MM.1S (cell line): ENCODE results near the gene PIGH.

Experiments used
- DNase-seq: peaks from one replicate; pipeline ENCODE4 v3.0.0-alpha.2; 2015
- H2AFZ ChIP-seq: fragments of 300-600 bp; sonication (generic); 2 replicates; pipeline ENCODE4 v1.6.0; 2016; ENCODE audit warnings: antibody characterized with exemption, low read length
- H3F3A ChIP-seq: fragments of 300-600 bp; sonication (generic); 2 replicates; pipeline ENCODE4 v1.6.1; 2016; ENCODE audit warnings: mild to moderate bottlenecking, antibody characterized with exemption, low read length, moderate library complexity, mixed read lengths; ENCODE audit not compliant: insufficient read depth
- H3K27ac ChIP-seq: fragments of 300-600 bp; sonication (generic); 2 replicates; pipeline ENCODE4 v1.5.1; 2016; ENCODE audit warnings: mild to moderate bottlenecking, low read length
- H3K27me3 ChIP-seq: fragments of 300-600 bp; sonication (generic); replicated peaks from 2 replicates; pipeline ENCODE4 v1.6.0; 2016; ENCODE audit warnings: low read length; ENCODE audit not compliant: insufficient read depth
- H3K36me3 ChIP-seq: fragments of 300-600 bp; sonication (generic); replicated peaks from 2 replicates; pipeline ENCODE4 v1.6.1; 2016; ENCODE audit warnings: mild to moderate bottlenecking, low read length, mixed read lengths; ENCODE audit not compliant: insufficient read depth
- H3K4me1 ChIP-seq: fragments of 300-600 bp; sonication (generic); 2 replicates; pipeline ENCODE4 v1.6.1; 2016; ENCODE audit warnings: low read length, mixed read lengths
- H3K4me2 ChIP-seq: fragments of 300-600 bp; sonication (generic); 2 replicates; pipeline ENCODE4 v1.6.0; 2016; ENCODE audit warnings: low read depth, low read length
- H3K4me3 ChIP-seq: fragments of 300-600 bp; sonication (generic); 2 replicates; pipeline ENCODE4 v1.5.1; 2016; ENCODE audit warnings: low read length, mixed read lengths
- H3K79me2 ChIP-seq: fragments of 300-600 bp; sonication (generic); 2 replicates; pipeline ENCODE4 v1.6.1; 2016; ENCODE audit warnings: mixed run types, low read length, mixed read lengths
- H3K9ac ChIP-seq: fragments of 300-600 bp; sonication (generic); 2 replicates; pipeline ENCODE4 v1.6.1; 2016; ENCODE audit warnings: low read length, mixed read lengths
- H3K9me2 ChIP-seq: fragments of 300-600 bp; sonication (generic); replicated peaks from 2 replicates; pipeline ENCODE4 v1.6.1; 2016; ENCODE audit warnings: mild to moderate bottlenecking, low read length, mixed read lengths; ENCODE audit not compliant: insufficient read depth
- H3K9me3 ChIP-seq: fragments of 300-600 bp; sonication (generic); replicated peaks from 2 replicates; pipeline ENCODE4 v1.6.1; 2016; ENCODE audit warnings: mild to moderate bottlenecking, low read length, mixed read lengths; ENCODE audit not compliant: insufficient read depth
- H4K20me1 ChIP-seq: fragments of 300-600 bp; sonication (generic); 2 replicates; pipeline ENCODE4 v1.6.1; 2016; ENCODE audit warnings: mild to moderate bottlenecking, low read length, moderate library complexity, mixed read lengths; ENCODE audit not compliant: insufficient read depth
- EZH2 ChIP-seq: fragments of 300-600 bp; sonication (generic); optimal IDR thresholded peaks from 2 replicates; pipeline ENCODE3; 2017; ENCODE audit warnings: low read depth, mild to moderate bottlenecking, antibody characterized with exemption, low read length, mixed read lengths
- EZH2phosphoT487 ChIP-seq: fragments of 300-600 bp; sonication (generic); IDR thresholded peaks from 2 replicates; pipeline ENCODE4 v1.6.1; 2018; ENCODE audit warnings: antibody characterized with exemption, low read length
- TF ChIP-seq, protein P1 (sequence below): fragments of 300-600 bp; sonication (generic); IDR thresholded peaks from 2 replicates; pipeline ENCODE4 v1.5.1; 2016; ENCODE audit warnings: antibody characterized with exemption, low read length, mixed read lengths

PIGH gene

DNA sequence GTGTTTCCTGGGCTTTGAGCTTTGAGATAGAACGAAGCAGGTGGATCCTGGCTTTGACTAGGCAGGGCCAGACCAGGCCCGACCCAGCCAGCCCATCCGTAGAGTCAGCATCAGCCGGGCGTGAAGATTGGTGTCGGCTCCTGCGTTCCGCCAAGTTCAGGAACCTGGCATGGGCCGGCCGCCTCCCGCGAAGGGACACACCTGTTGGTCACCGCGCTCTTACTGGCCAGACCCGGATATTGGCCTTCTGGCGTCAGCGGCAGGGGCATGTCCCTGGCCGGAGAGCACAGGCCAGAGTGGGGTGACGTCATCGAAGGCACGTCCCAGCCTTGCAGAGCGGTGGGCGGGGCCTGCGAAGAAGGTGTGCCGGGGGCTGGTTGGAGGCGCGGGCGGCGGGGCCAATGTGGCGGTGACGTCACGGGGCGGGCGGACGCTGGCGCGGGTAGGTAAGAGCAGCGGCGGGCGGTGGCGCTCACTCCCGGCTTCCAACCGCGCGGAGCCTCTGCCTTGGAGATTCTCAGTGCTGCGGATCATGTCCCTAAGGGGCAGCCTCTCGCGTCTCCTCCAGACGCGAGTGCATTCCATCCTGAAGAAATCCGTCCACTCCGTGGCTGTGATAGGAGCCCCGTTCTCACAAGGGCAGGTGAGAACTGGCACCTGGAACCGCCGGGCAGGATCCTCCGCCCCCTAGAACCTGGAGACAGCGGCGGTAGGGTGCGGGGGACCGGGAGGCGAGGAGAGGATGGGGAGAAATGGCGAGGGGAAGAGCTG is 19.6 kb upstream of the PIGH start, which contains the start of gene ARG2:
Gene ARG2 (plus strand): TSS at position 475 of the 771 bp plus-strand sequence. CDS start 58 bp downstream, at position 533.
- peak within 1 kb of the TSS; percentile 83 for H3K4me2 ChIP-seq
- H3K9me2 ChIP-seq = no peaks in the 10 kb centered on the region
- H3K4me3 ChIP-seq = peak within 1 kb of the TSS; percentile 72
- H3K79me2 ChIP-seq = no peaks in the 10 kb centered on the region
- no peaks in the 10 kb centered on the region for H4K20me1 ChIP-seq
- H3F3A ChIP-seq = peaks cover 9% of the 10 kb centered on the region
- DNase-seq = peak; percentile 88
- peak within 1 kb of the TSS; percentile 67 for H3K9ac ChIP-seq
- no peaks in the 10 kb centered on the region for H3K36me3 ChIP-seq
- H3K4me1 ChIP-seq = 0 out of 2 replicates have a peak, but pooled peaks cover 2% of the 10 kb centered on the region
- no peaks in the 10 kb centered on the region for H3K9me3 ChIP-seq
- peak within 1 kb of the TSS; percentile 78 for H2AFZ ChIP-seq
- H3K27me3 ChIP-seq = no peaks in the 10 kb centered on the region
- peak within 1 kb of the TSS; percentile 58; the same call in 1 of the 2 replicates for H3K27ac ChIP-seq
- TF ChIP-seq, protein P1, sequence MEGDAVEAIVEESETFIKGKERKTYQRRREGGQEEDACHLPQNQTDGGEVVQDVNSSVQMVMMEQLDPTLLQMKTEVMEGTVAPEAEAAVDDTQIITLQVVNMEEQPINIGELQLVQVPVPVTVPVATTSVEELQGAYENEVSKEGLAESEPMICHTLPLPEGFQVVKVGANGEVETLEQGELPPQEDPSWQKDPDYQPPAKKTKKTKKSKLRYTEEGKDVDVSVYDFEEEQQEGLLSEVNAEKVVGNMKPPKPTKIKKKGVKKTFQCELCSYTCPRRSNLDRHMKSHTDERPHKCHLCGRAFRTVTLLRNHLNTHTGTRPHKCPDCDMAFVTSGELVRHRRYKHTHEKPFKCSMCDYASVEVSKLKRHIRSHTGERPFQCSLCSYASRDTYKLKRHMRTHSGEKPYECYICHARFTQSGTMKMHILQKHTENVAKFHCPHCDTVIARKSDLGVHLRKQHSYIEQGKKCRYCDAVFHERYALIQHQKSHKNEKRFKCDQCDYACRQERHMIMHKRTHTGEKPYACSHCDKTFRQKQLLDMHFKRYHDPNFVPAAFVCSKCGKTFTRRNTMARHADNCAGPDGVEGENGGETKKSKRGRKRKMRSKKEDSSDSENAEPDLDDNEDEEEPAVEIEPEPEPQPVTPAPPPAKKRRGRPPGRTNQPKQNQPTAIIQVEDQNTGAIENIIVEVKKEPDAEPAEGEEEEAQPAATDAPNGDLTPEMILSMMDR = 0 out of 2 replicates have a peak, but pooled peaks have one; percentile 5
- TF ChIP-seq EZH2phosphoT487 = no peak

DNA sequence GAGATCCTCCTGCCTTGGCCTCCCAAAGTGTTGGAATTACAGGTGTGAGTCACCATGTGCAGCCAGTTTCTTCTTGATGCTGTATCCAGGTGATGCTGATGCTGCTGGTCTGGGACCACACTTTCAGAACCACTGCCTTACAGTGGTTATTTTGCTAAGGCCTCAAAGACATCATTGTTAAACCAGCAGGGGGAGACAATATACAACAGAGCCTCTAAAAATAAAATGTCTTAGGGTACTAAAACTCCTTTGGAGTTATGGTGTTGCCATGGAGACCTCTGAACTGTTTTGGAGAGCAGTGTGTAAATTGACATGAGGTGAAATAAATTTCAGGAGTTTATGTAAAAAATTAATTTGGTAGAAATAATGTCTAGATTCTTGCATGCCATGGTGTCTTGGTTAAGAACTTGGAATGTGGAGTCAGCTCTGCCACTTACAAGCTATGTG is 18.6 kb upstream of the PIGH start:
- Histone ChIP-seq H2AFZ (no peak overlapping the region), H3K9me2 (no peaks in the 10 kb centered on the region), H3K9me3 (no peaks in the 10 kb centered on the region), H3K4me2 (peak overlapping the region; percentile 83; the same call in 1 of the 2 replicates), H3K4me3 (no peak overlapping the region), H3K27ac (peak overlapping the region; percentile 58; the same call in 1 of the 2 replicates), H3F3A (peaks cover 9% of the 10 kb centered on the region), H3K9ac (no peak overlapping the region), H3K36me3 (no peaks in the 10 kb centered on the region), H4K20me1 (no peaks in the 10 kb centered on the region), H3K27me3 (no peaks in the 10 kb centered on the region), H3K4me1 (0 out of 2 replicates have a peak, but pooled peaks cover 2% of the 10 kb centered on the region), H3K79me2 (no peaks in the 10 kb centered on the region)
- DNase-seq = peak; percentile 56
- TF ChIP-seq, protein P1 = peak; percentile 48
- TF ChIP-seq EZH2phosphoT487 = no peak

DNA sequence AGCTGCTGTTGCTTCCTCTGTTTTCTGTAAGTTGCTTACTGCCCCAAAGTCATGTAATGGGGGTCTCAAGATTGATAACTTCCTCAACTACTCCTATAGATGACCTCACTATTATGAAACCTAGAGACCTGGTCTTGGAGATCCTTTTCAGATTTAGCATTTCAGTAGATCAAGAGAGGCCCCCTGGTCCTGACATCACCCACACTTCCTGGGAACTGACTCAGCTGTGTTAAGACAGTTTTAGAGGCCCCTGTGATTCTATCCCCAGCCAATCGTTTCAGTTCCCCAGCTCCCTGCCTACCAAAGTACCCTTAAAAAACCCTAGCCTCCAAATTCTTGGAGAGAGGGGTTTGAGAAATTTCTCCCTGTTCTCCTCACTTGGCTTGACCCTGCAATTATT is 10.4 kb upstream of the PIGH start:
- H3K4me3 ChIP-seq = no peak overlapping the region
- no peaks in the 10 kb centered on the region for H3K36me3 ChIP-seq
- H3K79me2 ChIP-seq = no peaks in the 10 kb centered on the region
- no peaks in the 10 kb centered on the region for H3F3A ChIP-seq
- no peak overlapping the region for H3K4me2 ChIP-seq
- H2AFZ ChIP-seq = no peak overlapping the region
- no peaks in the 10 kb centered on the region for H3K27me3 ChIP-seq
- no peak for DNase-seq
- H3K27ac ChIP-seq = no peak overlapping the region
- no peaks in the 10 kb centered on the region for H3K9me3 ChIP-seq
- no peak overlapping the region for H3K9ac ChIP-seq
- no peaks in the 10 kb centered on the region for H4K20me1 ChIP-seq
- TF ChIP-seq EZH2phosphoT487 = no peak
- no peaks in the 10 kb centered on the region for H3K9me2 ChIP-seq
- H3K4me1 ChIP-seq = no peaks in the 10 kb centered on the region

DNA sequence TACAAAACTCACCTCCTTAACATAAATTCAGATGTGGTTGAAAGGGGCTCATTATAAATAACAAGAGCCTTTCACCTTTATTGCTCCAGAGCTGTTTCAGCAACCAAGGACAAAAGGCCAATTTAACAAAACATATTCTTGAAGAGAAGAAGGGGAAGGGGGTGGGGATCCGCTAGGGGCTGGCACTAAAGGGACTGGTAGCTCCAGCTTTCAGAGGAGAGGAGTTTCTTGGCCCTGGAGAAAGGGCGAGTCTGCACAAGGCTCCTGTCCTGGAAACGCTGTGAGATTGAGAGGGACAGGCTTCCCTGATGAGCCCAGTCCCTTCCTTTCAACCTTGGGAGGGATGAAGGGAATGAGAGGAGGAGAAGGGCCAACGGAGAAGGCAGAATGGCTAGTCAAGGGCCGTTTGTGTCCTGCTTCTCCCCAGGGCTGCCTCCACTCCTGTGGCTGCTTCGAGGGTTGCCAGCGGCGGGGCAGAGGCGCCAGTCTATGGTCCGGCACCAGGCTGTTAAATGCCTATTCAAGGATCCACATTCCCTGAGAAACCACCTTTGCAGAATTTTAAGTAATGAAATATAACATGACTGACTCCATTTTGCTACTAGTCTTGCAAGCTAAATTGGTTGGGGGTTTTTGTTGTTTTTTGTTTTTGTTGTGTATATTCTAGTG is 9.7 kb upstream of the PIGH start:
- no peak for TF ChIP-seq EZH2phosphoT487
- TF ChIP-seq, protein P1 = no peak
- no peak for TF ChIP-seq EZH2
- H3K9me3 ChIP-seq = no peaks in the 10 kb centered on the region
- no peaks in the 10 kb centered on the region for H3K9me2 ChIP-seq
- no peaks in the 10 kb centered on the region for H3F3A ChIP-seq
- DNase-seq = no peak
- H3K27me3 ChIP-seq = no peaks in the 10 kb centered on the region
- no peak overlapping the region for H3K4me2 ChIP-seq
- no peak overlapping the region for H2AFZ ChIP-seq
- H3K9ac ChIP-seq = no peak overlapping the region
- no peaks in the 10 kb centered on the region for H4K20me1 ChIP-seq
- no peaks in the 10 kb centered on the region for H3K36me3 ChIP-seq
- H3K27ac ChIP-seq = no peak overlapping the region
- no peak overlapping the region for H3K4me3 ChIP-seq
- H3K79me2 ChIP-seq = no peaks in the 10 kb centered on the region
- H3K4me1 ChIP-seq = no peaks in the 10 kb centered on the region
